GM12875 (cell line): Measurements from ENCODE around the gene CELF2.

Experiments
- H3K4me3 ChIP-seq: one replicate; pipeline ENCODE4 v1.5.1; 2011; ENCODE audit warnings: low read depth, low read length, control low read depth
- CTCF ChIP-seq: IDR thresholded peaks from 2 replicates; pipeline ENCODE4 v1.5.1; 2011; ENCODE audit warnings: low read depth, mild to moderate bottlenecking, control low read depth, inconsistent platforms, low read length, moderate library complexity, borderline replicate concordance; ENCODE audit not compliant: insufficient read depth

Gene CELF2

GRCh38 chr10:11057448-11057847 is 39.8 kb downstream of the CELF2 start:
- no peak overlapping the region for H3K4me3 ChIP-seq
- TF ChIP-seq CTCF = no peak

- H3K4me3 ChIP-seq = no peak overlapping the region
- TF ChIP-seq CTCF = no peak
Observed at GRCh38 chr10:11057994-11058393, 40.3 kb downstream of the CELF2 start.

- TF ChIP-seq CTCF = no peak
- H3K4me3 ChIP-seq = no peak overlapping the region
Observed at GRCh38 chr10:11058965-11059364, 41.3 kb downstream of the CELF2 start.

- no peak overlapping the region for H3K4me3 ChIP-seq
- no peak for TF ChIP-seq CTCF
Observed at GRCh38 chr10:11063856-11064255, 46.2 kb downstream of the CELF2 start.

GRCh38 chr10:11064832-11065231 is 47.2 kb downstream of the CELF2 start:
- no peak for TF ChIP-seq CTCF
- H3K4me3 ChIP-seq = no peak overlapping the region

GRCh38 chr10:11065567-11065966 is 47.9 kb downstream of the CELF2 start:
- TF ChIP-seq CTCF = no peak
- H3K4me3 ChIP-seq = no peak overlapping the region

GRCh38 chr10:11066520-11066919 is 48.8 kb downstream of the CELF2 start:
- no peak overlapping the region for H3K4me3 ChIP-seq
- TF ChIP-seq CTCF = no peak
